ENCODE results near the gene ZDHHC8. TPM values are rescaled to one million over a fixed set of nuclear protein-coding genes. Genes with fewer than 3 reads are reported as not detected.

The ZDHHC8 gene
- total and polyA plus RNA-seq, 2 experiments from 2014 or later: 9.6 to 72.7 TPM

DNA sequence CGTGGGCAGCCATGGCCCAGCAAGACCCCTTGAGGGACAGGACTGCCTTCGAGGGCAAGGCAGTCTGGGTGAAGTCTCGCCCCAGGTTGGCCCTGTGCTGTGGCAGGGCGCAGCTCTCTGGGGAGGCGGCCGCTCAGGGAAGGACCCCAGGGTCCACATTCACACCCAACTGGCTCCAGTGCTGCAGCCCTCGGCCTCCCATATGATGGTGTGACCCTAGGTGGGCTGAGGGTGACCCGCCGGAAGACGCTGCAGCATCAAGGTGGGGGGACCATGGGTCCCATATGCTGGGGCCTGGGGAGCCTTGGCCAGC, 47.3 kb downstream of the ZDHHC8 start:
- Histone ChIP-seq H3K9me2 (replicated peaks; ENCODE audit: insufficient read depth) (no peaks in the 10 kb centered on the region), H3K4me1 (ENCODE audit: insufficient read depth) (peaks cover 13% of the 10 kb centered on the region), H3K4me3 (no peak overlapping the region), H3K27me3 (no peaks in the 10 kb centered on the region), H3K27ac (no peak overlapping the region), H3K36me3 (replicated peaks; ENCODE audit: insufficient read depth, low read depth) (no peaks in the 10 kb centered on the region), H2AFZ (no peak overlapping the region), H3K9me3 (ENCODE audit: low read depth) (no peaks in the 10 kb centered on the region), H4K20me1 (ENCODE audit: insufficient read depth, poor library complexity, severe bottlenecking) (no peaks in the 10 kb centered on the region), H3K4me2 (no peak overlapping the region), H3K79me2 (no peaks in the 10 kb centered on the region)
- no peak for TF ChIP-seq EZH2phosphoT487 (IDR thresholded peaks at IDR 0.05; ENCODE audit: low read depth, severe bottlenecking, unreplicated experiment)
- no peak for TF ChIP-seq EZH2 (IDR thresholded peaks at IDR 0.05; ENCODE audit: borderline replicate concordance)
- no peak for TF ChIP-seq CTCF (IDR thresholded peaks at IDR 0.05; ENCODE audit: poor library complexity)
- no peak for DNase-seq (ENCODE audit: low spot score)
- 93% methylated on average over 10 of the region's 10 CpGs for WGBS (ENCODE audit: low lambda C conversion rate, missing lambda C conversion rate)

GRCh38 chr22:20179455-20180244, 48.0 kb downstream of the ZDHHC8 start:
- DNase-seq (ENCODE audit: low spot score): no peak
- TF ChIP-seq CTCF (IDR thresholded peaks at IDR 0.05; ENCODE audit: poor library complexity) (no peak), EZH2 (IDR thresholded peaks at IDR 0.05; ENCODE audit: borderline replicate concordance) (no peak), EZH2phosphoT487 (IDR thresholded peaks at IDR 0.05; ENCODE audit: low read depth, severe bottlenecking, unreplicated experiment) (no peak)
- H3K4me2 ChIP-seq: no peak overlapping the region

DNA sequence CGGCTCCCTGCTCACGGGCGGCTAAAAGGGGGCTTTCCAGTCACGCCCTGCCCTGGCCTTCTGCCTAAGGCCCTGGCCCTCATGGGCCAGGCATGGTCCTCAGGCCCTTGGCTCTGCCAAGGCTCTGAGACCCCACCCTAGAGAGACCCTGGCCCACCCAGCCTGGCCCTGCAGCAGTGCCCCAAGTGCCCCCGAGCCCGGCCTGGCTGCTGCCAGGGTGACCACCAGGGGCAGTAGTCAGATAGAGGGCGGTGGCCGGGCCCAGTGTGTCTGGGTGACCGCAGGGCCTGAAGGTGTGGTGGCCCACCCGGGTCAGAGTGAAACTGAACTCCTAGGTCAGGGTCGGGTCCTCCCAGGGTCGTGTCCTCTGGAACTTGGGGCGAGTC, 48.6 kb downstream of the ZDHHC8 start:
- no peaks in the 10 kb centered on the region for H3K9me3 ChIP-seq (ENCODE audit: low read depth)
- 96% methylated on average over 12 of the region's 13 CpGs for WGBS (ENCODE audit: low lambda C conversion rate, missing lambda C conversion rate)
- TF ChIP-seq CTCF (IDR thresholded peaks at IDR 0.05; ENCODE audit: poor library complexity) (peak; percentile 24), EZH2phosphoT487 (IDR thresholded peaks at IDR 0.05; ENCODE audit: low read depth, severe bottlenecking, unreplicated experiment) (no peak)

More at GRCh38 chr22:20179455-20180244, 48.0 kb downstream of the ZDHHC8 start:
- Histone ChIP-seq H3K79me2 (no peaks in the 10 kb centered on the region), H3K4me3 (no peak overlapping the region), H4K20me1 (ENCODE audit: insufficient read depth, poor library complexity, severe bottlenecking) (no peaks in the 10 kb centered on the region), H3K9me2 (replicated peaks; ENCODE audit: insufficient read depth) (no peaks in the 10 kb centered on the region), H3K27ac (no peak overlapping the region), H3K27me3 (no peaks in the 10 kb centered on the region), H3K36me3 (replicated peaks; ENCODE audit: insufficient read depth, low read depth) (no peaks in the 10 kb centered on the region), H3K9me3 (ENCODE audit: low read depth) (no peaks in the 10 kb centered on the region), H3K4me1 (ENCODE audit: insufficient read depth) (peaks cover 6% of the 10 kb centered on the region), H2AFZ (no peak overlapping the region)
- WGBS (ENCODE audit: low lambda C conversion rate, missing lambda C conversion rate): 95% methylated on average over 22 of the region's 27 CpGs

More for the DNA sequence above, 48.6 kb downstream of the ZDHHC8 start:
- no peak for DNase-seq (ENCODE audit: low spot score)
- Histone ChIP-seq H3K27me3 (no peaks in the 10 kb centered on the region), H3K4me2 (no peak overlapping the region), H3K36me3 (replicated peaks; ENCODE audit: insufficient read depth, low read depth) (no peaks in the 10 kb centered on the region), H3K79me2 (no peaks in the 10 kb centered on the region), H3K27ac (no peak overlapping the region), H3K9me2 (replicated peaks; ENCODE audit: insufficient read depth) (no peaks in the 10 kb centered on the region), H2AFZ (no peak overlapping the region), H3K4me3 (no peak overlapping the region), H4K20me1 (ENCODE audit: insufficient read depth, poor library complexity, severe bottlenecking) (no peaks in the 10 kb centered on the region), H3K4me1 (ENCODE audit: insufficient read depth) (peaks cover 5% of the 10 kb centered on the region)

Measured in hepatocyte (in vitro differentiated cells).